SH-SY5Y (cell line): ENCODE results near the gene MIXL1.

Experiments used
- GATA2 ChIP-seq: IDR thresholded peaks from 2 replicates; pipeline ENCODE4 v1.6.1; 2011; ENCODE audit warnings: mild to moderate bottlenecking, low read depth, low read length
- GATA3 ChIP-seq: IDR thresholded peaks from 2 replicates; pipeline ENCODE4 v1.6.1; 2011; ENCODE audit warnings: low read depth, mild to moderate bottlenecking, low read length, moderate library complexity

DNA sequence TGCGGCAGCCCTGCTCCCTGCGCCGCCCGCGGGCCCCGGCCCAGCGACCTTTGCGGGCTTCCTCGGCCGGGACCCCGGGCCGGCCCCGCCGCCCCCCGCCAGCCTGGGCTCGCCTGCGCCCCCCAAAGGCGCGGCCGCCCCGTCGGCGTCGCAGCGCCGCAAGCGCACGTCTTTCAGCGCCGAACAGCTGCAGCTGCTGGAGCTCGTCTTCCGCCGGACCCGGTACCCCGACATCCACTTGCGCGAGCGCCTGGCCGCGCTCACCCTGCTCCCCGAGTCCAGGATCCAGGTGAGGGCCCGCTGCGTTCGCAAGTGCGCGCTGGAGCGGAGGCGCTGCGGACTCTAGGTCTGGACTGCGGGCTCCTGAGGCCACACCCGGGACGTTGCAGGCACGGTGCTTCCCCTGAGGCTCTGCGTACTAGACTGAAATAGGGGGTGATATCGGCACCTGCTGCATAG lies 351 bp downstream of the MIXL1 start:
- TF ChIP-seq GATA2 (no peak), GATA3 (no peak)
